Stimulated activated CD4-positive, alpha-beta T cell treated with anti-CD3 and anti-CD28 coated beads, Interleukin-15, amount 100 ng/mL, for 48 hours (primary cell): Measurements from ENCODE around the gene MYLK.

Experiments
- DNase-seq, 2 donors: peaks; one replicate each; pipeline ENCODE4 v3.0.0-alpha.2; 2020; ENCODE audit warnings: low read depth in 2 of 2

MYLK gene

DNA sequence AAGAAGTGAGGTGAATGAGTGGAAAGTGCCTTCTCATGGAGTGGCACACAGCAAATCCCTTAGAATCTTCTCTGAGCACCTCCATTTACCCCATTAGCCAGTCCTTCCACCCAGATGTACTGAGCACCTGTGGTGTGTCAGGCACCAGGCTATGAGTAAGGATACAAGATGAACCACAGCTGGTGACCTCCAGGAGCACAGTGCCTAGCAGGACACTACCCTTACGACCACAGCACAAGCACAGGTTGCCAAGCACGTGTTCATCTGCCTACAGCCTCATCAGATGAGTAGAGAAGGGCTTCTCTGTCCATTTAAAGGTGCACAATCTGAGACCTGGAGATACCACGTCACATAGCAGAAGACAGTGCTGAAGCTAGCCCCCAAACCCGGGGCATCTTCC is 6.2 kb downstream of the MYLK start:
- no peak for DNase-seq

DNA sequence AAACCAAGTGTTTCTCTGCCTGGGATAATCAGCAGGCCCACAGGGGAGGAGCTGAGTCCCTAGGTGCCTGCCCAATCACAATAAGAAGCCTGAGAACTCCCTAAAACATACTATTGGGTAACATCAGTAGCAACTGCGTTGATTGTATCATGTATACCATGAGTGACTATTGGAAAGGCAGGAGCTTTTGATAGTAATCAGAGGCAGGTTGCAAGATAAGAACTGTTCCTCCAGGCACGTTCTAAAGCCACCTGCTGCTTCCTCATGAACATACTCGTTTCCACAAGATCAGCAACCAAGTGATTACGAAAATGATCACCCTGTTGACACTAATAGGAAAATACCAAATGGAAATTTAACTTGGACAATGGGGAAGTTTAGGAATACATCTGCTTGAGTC is 6.7 kb downstream of the MYLK start:
- no peak for DNase-seq

DNA sequence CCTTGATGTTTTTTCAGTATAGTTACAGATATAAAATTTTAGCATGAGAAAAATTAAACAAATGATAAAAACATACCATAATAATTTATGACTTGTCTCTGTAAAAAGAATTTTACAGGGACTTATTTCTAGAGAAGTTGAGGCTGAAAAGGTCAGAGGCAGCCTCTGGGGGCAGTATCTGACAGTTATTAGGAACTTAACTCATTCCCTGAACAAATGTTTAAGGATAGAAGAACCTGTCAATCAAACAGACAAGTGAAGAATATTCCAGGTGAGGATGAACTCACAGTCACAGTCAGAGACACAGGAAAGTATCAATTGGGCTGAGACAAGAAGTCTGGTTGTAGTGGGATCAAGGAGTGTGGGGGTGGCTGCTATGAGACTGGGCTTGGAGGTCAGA is 7.3 kb downstream of the MYLK start:
- DNase-seq = no peak

DNA sequence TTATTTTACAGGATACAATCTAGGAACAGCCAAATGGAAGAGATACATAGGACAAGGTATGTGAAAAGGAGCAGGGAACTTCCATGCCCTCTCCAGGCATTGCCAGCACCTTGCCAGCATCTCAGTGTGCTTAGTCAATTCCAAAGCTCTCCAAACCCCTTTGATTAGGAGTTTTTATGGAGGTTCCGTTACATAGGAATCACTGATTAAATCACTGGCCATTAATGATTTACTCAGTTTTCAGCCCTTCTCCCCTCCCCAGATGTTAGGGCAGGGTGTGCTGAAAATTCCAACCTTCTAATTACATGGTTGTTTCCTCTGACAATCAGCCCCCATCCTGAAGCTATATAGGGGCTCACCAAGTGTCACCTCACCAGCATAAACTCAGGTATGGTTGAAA is 11.5 kb downstream of the MYLK start:
- DNase-seq = no peak

DNA sequence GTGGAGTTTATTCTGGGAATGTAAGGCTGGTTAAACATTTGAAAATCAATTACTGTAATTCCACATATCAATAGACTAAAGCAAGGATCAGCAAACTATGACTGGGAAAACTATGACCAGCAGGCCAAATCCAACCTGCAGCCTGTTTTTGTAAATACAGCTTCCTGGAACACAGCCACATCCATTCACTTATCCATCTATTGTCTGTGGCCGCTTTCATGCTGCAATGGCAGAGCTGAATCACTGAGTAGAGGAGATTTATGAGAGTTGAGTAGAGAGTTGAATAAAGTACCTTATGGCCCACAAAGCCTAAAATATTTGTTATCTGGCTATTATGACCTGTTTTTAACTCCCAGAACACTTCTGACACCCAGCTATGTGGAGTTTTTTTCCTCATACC is 12.2 kb downstream of the MYLK start:
- DNase-seq = no peak

DNA sequence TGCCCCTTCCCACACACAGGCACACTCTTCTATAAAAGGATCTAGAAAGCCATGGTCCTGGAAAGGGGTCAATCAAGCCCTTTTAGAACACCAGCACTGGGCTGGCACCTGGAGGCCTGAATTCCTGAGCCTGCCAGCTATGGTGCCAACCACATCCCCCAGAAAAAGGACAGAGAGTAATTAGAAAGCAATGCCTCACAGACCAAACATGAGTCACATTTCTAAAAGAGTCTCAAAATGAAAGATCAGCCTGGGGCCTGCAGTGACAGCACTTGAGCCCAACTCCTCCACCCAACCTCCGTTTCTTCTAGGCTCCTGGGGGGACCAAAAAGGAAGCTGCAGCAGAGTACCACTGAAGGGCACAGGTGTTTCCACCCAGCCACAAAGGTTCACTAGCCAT is 14.1 kb downstream of the MYLK start:
- DNase-seq = no peak

DNA sequence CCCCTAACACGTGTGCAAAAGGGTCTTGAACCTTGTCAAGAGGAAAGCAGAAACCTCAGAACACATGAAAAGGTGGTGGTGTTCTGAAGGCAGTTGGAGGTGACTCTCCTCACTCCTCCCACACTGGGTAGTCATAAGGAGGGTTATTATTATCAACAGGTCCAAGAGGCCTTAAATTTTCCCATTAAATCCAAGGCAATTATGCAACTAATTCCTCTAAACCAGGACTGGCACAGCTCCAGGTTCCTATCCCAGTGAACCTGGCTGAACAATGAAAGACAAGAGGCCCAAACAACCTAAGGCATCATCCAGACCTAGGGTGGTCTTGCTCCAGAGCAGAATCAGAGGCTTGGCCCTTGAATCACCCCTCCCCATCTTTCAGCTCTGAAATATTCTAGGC is 15.0 kb downstream of the MYLK start:
- DNase-seq = no peak

DNA sequence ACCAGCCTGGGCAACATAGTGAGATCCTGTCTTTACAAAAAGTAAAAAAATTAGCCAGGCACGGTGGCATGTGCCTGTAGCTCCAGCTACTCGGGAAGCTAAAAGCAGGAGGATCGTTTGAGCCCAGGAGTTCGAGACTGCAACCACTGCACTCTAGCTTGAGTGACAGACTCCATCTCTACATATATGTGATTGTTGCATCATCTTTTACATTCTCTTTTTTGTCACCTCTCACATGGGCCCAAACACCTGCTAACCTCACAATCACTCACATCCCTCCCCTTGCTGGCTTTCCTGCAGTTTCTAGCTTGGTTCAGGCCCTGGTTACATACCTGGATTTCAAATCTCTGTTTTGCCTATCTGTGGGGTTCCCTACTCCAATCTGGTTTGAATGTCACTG is 19.4 kb downstream of the MYLK start:
- DNase-seq = no peak

DNA sequence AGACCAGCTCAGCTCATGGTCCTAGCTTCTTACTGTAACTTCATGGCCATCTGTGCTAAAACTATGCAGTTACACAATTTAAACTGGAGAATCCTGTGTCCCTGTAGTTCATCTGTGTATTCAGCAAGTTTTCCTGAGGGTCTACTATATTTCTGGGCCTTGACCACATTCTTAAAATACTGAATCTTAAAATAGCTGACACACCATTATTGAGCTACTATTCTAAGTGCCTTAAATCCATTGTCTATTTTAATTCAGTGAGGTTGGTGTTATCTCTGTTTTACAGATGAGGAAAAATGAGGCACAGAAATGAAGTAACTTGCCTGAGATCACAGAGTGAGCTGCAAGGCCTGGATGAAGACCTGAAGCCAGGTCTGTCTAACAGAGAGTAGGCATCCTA is 22.0 kb downstream of the MYLK start:
- no peak for DNase-seq

DNA sequence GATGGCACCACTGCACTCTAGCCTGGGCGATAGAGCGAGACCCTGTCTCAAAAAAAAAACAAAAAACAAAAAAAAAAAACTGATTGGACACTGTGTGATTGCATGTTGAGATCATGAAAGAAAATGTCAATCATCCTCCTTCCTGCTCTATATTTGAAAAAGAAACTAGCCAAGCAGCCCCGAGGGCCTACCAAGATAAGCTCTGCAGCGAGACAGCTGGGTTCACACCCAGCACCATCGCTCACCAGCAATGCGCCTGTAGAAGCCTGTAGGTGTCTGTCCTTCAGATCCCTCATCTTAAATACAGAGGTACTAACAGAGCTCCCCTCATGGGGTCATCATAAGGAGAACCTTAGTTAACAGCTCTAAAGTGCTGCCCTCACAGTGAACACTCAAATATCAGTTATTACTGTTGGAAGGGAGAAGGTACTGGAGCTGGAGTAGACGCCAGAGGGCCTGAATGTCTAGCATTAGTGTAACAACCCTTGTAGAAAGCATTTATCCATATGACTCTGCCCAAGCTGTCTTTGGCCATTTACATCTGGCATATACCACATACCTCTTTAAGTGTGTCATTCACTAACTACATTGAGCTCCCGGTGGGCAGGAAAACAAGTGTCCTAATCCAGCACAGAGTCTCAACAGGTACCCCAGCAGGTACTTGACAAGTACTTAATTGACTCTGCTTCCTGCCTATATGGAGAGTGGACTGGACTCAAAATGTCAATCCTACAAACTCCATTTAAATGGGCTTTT is 22.9 kb downstream of the MYLK start:
- DNase-seq = no peak

DNA sequence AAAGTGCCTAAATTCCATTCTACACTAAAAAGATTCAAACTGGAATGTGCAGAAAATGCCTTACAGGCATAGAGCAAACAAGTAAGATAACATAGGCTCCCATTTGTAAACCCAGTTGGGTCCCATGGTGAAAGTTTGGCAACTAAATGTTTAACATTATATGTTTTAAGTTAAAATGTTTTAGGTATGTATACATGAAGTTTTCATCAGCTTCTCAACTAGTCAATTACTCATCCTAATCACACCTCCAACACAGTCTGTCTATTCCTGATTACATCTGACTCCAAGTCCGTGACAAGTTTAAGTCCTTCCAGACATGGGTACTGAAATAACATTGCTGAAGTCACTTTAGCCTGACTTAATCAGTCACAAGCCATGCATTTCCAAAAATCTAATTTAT is 25.0 kb downstream of the MYLK start:
- no peak for DNase-seq

DNA sequence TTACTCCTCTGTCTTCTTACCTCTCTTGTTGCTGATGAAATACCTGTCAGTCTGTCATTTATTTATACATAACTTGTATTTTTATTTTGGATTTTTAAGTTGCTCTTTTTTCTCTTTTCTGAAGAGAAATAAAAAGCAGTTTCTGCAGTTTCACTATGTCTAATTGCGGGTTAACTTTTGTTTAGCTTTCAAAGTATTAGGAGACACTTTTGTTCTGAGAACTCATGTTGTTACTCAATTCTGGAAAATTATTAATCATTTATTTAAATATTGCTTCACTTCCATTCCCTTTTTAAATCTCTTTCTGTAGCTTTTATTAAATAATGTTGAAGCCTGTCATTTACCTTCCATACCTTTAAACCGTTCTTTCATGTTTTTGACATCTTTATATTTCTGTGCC is 29.2 kb downstream of the MYLK start:
- no peak for DNase-seq

DNA sequence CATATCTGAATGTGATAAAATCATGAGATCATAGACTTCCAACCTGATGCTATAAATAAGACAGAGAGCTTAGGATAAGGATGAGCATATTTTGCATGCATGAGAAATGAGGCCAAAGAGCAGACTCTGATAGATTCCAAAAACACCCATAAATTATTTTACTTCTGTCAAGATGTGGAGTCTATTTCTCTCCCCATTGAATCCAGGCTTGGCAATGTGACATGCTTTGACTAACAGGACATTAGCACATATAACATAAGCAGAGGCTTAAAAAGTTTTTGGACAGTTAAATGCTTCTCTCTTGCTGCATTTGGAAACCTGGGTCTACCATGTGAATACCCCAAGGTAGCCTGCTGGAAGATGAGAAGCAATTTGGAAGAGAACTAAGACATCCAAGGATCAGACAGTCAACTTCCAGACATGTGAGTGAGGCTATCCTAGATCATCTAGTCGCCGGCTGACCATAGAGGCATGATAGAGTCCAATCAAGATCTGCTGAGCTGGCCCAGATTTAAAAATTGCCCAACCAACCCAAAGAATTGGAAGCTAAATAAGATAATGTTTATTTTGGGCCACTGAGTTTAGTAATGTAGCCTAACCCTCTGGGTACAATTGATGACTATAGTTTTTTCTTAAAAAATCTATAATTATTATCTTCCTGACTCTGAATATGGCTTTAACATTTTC is 30.3 kb downstream of the MYLK start:
- no peak for DNase-seq

DNA sequence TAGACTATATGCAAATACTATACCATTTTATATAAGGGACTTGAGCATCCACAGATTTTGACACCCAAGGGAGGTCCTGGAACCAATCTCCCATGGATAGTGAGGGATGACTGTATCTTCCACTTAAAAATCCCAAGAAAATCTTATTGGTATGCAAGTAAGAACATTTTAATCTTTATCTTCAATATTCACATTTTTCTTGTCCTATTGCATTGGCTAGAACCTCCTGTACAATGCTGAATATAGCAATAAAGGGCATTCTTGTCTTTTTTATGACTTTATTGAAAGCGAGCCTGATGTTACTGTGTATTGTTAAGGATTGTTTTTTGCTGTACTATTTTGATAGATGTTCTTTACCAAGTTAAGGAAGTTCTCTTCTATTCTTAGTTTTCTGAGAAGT is 36.9 kb downstream of the MYLK start:
- DNase-seq = no peak

DNA sequence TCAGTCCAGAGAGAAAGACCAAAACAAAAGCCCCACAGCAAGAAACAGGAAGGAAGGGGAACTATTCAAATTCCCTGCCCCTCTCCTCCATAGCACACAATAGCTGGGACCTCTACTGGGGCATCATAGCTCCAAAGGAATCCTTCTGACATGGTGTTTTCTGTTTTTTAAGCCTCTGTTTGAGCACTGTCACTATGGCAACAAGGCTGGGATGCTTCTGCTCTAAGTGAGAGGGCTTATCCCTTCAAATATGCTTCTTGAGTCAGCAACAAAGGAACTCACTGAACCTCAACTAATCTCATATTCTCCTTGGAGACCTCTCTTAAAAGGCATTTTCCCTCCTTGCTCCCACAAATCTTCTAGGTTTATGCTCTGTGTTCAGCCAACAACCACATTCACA is 40.5 kb downstream of the MYLK start:
- no peak for DNase-seq

DNA sequence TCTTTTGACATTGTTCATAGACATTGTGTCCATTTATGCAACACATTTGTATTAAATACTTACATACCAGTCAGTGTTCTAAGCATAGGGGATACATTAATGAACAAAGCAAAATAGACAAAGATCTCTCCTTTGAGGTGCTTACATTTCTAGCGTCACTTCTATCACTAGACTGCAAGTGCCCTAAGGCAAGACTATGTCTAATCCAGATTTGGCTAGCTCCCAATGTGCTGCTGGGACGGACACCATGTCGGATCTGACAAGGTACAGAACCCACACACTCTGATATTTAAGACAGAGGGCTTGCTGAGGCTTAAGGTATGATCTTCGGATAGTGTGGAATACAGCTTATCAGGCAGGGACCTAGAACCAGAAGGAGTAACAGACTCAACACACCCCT is 41.4 kb downstream of the MYLK start:
- DNase-seq = no peak

DNA sequence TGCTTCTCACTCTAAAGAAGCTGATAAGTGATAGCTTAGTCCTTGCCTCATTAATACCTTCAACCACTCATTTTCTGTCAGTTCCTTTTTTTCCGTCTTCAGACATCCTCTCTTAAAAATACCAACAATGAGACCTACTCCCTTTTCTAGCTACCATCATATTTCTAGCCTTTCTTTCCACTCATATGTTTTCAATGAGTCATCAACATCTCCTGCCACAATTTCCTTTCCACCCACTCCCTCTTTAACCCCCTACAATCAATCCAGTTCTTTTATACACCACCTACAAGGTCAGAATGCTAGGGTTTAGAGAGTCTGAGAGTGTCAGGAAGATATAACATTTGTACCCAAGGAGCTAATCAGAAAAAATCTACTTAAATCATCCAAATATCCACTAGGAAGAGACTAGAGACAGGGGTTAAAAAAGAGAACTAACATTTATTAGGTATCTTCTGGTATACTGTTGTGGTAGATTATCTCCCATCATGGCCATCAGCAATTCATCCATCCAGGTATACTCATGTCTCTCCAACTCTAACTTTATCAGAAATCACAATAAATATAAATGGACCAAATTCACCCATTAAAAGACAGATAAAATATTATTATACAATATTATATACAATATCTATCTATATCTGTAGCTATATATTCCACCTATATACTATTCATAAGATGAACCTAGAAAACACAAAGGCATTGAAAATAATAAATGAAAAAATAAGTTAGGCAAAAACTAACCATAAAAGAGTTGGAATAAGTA is 42.5 kb downstream of the MYLK start:
- no peak for DNase-seq

DNA sequence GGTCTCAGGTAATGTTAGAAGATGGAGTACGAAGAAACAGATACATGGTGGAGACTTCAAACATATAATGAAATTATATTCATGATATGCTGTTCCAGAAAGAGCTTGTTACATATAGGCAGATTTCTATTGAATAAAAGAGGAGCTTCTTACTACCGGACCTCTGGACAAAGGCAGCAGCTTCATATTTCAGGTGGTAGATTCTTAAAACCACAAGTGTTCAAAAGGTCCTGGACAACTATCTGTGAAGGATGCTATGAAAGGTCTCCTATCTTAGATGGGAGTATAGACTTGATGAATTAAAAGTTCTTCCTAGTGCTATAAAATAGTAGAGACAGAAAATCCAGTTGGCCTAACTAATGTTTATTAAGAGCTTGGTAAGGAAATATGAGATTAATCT is 43.2 kb downstream of the MYLK start:
- DNase-seq = no peak

DNA sequence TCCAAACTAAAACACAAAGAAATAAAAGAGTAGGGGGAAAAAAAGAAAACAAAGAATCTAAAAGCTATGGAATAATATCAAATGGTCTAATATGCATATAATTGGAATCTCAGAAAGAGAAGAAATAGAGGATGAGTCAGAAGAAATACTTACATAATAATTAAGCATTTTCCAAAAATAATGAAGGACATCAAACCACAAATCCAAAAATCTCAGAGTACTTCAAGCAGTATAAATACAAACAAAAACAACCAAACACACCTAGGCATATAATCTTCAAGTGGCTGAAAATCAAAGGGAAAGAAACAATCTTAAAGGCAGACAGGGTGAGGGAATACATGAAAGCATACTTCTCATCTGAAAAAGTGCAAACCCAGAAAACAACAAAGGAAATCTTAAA is 46.3 kb downstream of the MYLK start:
- DNase-seq = no peak

DNA sequence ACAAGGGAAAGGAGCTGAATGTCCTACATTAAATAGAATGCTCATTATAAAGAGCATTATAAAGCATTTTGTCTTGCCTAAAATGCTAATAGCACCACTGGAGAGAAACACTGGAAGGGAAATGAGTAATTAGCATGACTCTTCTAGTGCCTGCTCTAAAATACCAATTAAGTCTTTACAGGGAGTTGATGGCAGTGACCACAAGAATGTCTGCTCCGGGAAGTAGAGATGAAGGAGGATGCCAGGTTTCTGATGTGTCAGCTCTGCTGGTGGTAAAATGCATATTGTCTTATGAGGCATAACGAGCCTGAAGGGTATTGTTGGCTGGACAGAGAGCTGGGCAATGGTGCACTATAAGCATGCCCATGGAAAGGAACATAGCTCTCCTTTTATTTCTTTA is 49.5 kb downstream of the MYLK start:
- DNase-seq = no peak

DNA sequence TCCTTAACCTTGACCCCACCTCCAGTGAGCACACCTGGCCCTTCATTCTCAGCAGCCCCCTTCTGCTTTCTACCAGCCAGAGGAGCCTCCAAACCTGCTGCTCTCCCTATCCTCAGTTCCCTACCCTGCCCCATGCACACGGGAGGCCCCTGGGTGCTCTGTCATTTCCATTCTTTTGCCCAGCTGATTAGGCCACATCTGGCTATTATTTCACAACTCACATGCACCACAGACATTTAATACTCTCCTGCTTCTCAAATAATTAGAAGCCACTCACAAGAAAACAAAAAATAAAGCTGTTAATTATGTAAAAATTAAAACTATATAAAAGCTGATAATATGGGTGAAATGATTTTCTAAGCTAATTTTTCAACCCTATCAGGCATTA is 50.7 kb downstream of the MYLK start:
- no peak for DNase-seq

DNA sequence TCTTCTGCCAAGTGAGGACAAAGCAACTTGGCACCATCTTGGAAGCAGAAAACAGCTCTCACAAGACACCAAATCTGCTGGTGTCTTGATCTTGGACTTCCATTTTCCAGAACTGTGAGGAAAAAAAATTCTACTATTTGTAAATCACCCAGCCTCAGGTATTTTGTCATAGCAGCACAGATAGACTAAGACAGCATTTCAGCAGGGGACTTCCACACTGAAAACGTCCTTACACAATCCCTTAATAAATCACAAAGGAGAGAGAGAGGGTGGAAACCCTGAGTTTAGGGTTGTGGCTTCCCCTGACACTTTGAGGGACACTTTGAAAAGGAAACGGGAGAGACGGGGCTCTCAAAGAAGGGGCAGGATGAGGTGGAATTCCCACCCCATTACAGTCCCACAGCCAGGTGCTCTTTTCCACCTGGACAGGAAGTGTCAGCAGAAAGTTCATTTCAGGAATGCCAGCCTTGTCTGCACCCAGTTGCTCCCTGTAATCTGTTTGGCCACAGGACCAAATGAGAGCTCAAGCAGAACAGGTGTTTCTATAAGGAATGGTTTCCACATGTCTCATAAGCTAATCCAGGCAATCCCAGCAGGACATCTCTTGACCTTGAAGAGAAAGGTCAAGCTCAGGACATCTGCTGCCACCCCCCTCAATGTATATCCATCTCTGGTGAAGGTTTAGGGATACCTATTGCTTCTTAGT is 51.3 kb downstream of the MYLK start:
- DNase-seq = no peak

DNA sequence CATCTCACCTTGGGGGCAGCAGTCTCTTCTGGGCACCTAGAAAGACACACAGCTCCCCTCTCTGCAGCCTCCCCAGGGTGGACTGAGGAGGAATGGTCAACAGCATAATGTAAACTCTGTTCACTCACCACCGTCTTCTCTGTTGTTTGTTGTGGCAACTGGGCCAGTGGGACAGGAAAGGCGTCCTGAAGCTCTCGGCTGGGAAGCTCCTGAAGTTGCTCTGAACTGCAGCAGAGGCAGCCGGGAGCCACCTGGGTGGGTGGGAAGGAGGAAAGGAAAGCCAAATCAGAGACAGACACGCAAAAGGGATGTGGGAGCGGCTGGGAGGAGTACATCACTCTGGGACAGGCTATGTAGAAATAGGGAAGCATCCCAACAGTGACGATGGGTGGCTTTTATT is 52.7 kb downstream of the MYLK start:
- DNase-seq = no peak
